Endodermal cell (in vitro differentiated cells): Measurements from ENCODE around the gene TCP11. TPM values are rescaled to one million over a fixed set of nuclear protein-coding genes. Genes with fewer than 3 reads are reported as not detected.

ENCODE experiments used
- DNase-seq: peaks from one replicate; pipeline ENCODE4 v3.0.0-alpha.2; 2017
- H3K27ac ChIP-seq: 2 replicates; pipeline ENCODE4 v1.5.1; 2013; ENCODE audit warnings: mild to moderate bottlenecking, low read depth, low read length, moderate library complexity
- H3K27me3 ChIP-seq: 2 replicates; pipeline ENCODE4 v1.6.1; 2013; ENCODE audit warnings: mild to moderate bottlenecking, low read length, moderate library complexity; ENCODE audit not compliant: insufficient read depth, control insufficient read depth, poor library complexity, severe bottlenecking
- H3K36me3 ChIP-seq: 2 replicates; pipeline ENCODE4 v1.7.0; 2013; ENCODE audit warnings: mild to moderate bottlenecking, low read length, moderate library complexity; ENCODE audit not compliant: control insufficient read depth, insufficient read depth
- H3K4me1 ChIP-seq: one replicate; pipeline ENCODE4 v1.7.0; 2013; ENCODE audit warnings: low read length; ENCODE audit not compliant: control insufficient read depth, insufficient read depth
- H3K4me3 ChIP-seq: 2 replicates; pipeline ENCODE4 v1.5.1; 2013; ENCODE audit warnings: mild to moderate bottlenecking, low read length, moderate library complexity
- H3K9ac ChIP-seq: 2 replicates; pipeline ENCODE4 v1.6.1; 2013; ENCODE audit warnings: mild to moderate bottlenecking, low read length, moderate library complexity; ENCODE audit not compliant: poor library complexity, severe bottlenecking; ENCODE audit errors: extremely low read depth
- H3K9me3 ChIP-seq: 2 replicates; pipeline ENCODE4 v1.6.1; 2013; ENCODE audit warnings: mild to moderate bottlenecking, low read length, moderate library complexity; ENCODE audit not compliant: control insufficient read depth
- H3K27ac Mint-ChIP-seq: 2 replicates; pipeline ENCODE4 v1.8.0; 2020; ENCODE audit warnings: mixed read lengths
- H3K27me3 Mint-ChIP-seq: 2 replicates; pipeline ENCODE4 v1.8.0; 2021; ENCODE audit warnings: mild to moderate bottlenecking, mixed read lengths; ENCODE audit not compliant: insufficient read depth
- H3K36me3 Mint-ChIP-seq: 2 replicates; pipeline ENCODE4 v1.8.0; 2020; ENCODE audit warnings: low read depth, mixed read lengths
- H3K4me1 Mint-ChIP-seq: 2 replicates; pipeline ENCODE4 v1.8.0; 2020; ENCODE audit warnings: mixed read lengths
- H3K4me3 Mint-ChIP-seq: 2 replicates; pipeline ENCODE4 v1.8.0; 2020; ENCODE audit warnings: mild to moderate bottlenecking, moderate library complexity, mixed read lengths
- H3K9me3 Mint-ChIP-seq: 2 replicates; pipeline ENCODE4 v1.8.0; 2020; ENCODE audit warnings: mild to moderate bottlenecking, mixed read lengths
- WGBS, 2 experiments: methylation state at CpG; one replicate each; pipeline versions ENCODE4 v1.1.5 to v1.1.7; 2013; ENCODE audit warnings: missing lambda C conversion rate in 2 of 2, mixed read lengths in 1 of 2; ENCODE audit not compliant: insufficient coverage in 1 of 2, insufficient read length in 1 of 2; 5-methylcytosine and 5-hydroxymethylcytosine counted together
- total RNA-seq, 2 donors: library from RNA; stranded (reverse); fragmentation: NEBNext Ultra II Directional in 1 of 2; extraction: Animal tissue kit (Norgen Biotek cat#: 25700) in 1 of 2; gene quantifications; 2 replicates in 1 of 2; 3 replicates in 1 of 2; pipeline ENCODE4 v1.2.1, GENCODE V29; 2021
- TF ChIP-seq, protein P1 (sequence below): fragments of 200-600 bp; sonication (generic); conservative IDR thresholded peaks from 2 replicates; pipeline ENCODE4 v1.5.0; 2021; ENCODE audit warnings: antibody characterized with exemption, mild to moderate bottlenecking

Gene TCP11
- total RNA-seq, 2 donors from 2014 or later, result not detected

- Mint-ChIP-seq H3K4me3 (no peak overlapping the region), H3K4me1 (peaks cover 19% of the 10 kb centered on the region), H3K27ac (peak overlapping the region; percentile 48), H3K36me3 (peaks cover 50% of the 10 kb centered on the region), H3K27me3 (no peaks in the 10 kb centered on the region), H3K9me3 (no peaks in the 10 kb centered on the region)
- no peaks in the 10 kb centered on the region for H3K27me3 ChIP-seq
- peaks cover 15% of the 10 kb centered on the region for H3K4me1 ChIP-seq
- no peaks in the 10 kb centered on the region for H3K9me3 ChIP-seq
- WGBS, 2 experiments, result 93 to 95% methylated on average over 23 to 30 of the region's 30 CpGs
- no peak overlapping the region for H3K9ac ChIP-seq
- DNase-seq, result peak; percentile 36
- no peak overlapping the region for H3K4me3 ChIP-seq
- peaks cover 49% of the 10 kb centered on the region for H3K36me3 ChIP-seq
- TF ChIP-seq, protein P1, sequence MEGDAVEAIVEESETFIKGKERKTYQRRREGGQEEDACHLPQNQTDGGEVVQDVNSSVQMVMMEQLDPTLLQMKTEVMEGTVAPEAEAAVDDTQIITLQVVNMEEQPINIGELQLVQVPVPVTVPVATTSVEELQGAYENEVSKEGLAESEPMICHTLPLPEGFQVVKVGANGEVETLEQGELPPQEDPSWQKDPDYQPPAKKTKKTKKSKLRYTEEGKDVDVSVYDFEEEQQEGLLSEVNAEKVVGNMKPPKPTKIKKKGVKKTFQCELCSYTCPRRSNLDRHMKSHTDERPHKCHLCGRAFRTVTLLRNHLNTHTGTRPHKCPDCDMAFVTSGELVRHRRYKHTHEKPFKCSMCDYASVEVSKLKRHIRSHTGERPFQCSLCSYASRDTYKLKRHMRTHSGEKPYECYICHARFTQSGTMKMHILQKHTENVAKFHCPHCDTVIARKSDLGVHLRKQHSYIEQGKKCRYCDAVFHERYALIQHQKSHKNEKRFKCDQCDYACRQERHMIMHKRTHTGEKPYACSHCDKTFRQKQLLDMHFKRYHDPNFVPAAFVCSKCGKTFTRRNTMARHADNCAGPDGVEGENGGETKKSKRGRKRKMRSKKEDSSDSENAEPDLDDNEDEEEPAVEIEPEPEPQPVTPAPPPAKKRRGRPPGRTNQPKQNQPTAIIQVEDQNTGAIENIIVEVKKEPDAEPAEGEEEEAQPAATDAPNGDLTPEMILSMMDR, result no peak
- no peak overlapping the region for H3K27ac ChIP-seq
Observed at GRCh38 chr6:35085359-35086281, 55.5 kb downstream of the TCP11 start.

DNA sequence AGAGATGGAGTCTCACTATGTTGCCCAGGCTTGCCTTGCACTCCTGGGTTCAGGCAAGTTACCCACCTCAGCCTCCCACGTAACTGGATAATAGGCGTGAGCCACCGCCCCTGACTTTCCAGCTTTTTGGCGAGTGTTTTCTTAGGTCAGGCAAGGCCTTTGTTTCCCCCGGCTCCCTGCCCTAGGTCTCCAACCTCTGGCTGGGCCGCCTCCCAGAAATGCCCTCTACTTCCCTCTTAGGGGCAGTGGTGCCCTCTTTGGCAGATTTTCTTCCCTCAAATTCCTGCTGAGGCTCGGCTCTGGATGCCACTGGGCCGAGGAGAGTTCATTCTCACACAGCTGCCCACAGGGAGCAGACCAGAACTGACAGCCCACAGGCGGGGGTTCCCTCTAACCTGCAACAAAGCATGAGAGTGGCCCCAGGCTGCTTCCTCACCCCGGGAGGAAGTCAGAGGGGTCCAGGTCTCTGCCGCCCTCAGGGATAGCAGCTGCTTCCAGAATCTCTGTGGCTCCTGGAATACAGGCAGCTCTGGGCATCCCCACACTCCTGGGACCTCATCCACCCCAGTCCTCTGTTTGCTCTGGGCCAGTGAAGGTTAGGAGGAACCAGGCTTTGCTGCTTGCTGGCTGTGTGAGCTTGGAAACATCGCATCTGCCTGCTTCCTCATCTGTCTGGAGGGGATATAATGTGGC, 56.5 kb downstream of the TCP11 start:
- H3K27ac Mint-ChIP-seq, result no peak overlapping the region
- H3K27ac ChIP-seq, result no peak overlapping the region
- TF ChIP-seq, protein P1, result no peak
- DNase-seq, result peak; percentile 30
- peaks cover 42% of the 10 kb centered on the region for H3K36me3 ChIP-seq
- 92 to 93% methylated on average over 8 to 12 of the region's 12 CpGs for WGBS, 2 experiments
- peaks cover 53% of the 10 kb centered on the region for H3K36me3 Mint-ChIP-seq
- no peak overlapping the region for H3K9ac ChIP-seq
- no peaks in the 10 kb centered on the region for H3K9me3 ChIP-seq
- peaks cover 24% of the 10 kb centered on the region for H3K4me1 Mint-ChIP-seq
- no peak overlapping the region for H3K4me3 ChIP-seq
- no peaks in the 10 kb centered on the region for H3K27me3 Mint-ChIP-seq
- H3K9me3 Mint-ChIP-seq, result no peaks in the 10 kb centered on the region
- peaks cover 15% of the 10 kb centered on the region for H3K4me1 ChIP-seq
- H3K4me3 Mint-ChIP-seq, result no peak overlapping the region
- H3K27me3 ChIP-seq, result no peaks in the 10 kb centered on the region

DNA sequence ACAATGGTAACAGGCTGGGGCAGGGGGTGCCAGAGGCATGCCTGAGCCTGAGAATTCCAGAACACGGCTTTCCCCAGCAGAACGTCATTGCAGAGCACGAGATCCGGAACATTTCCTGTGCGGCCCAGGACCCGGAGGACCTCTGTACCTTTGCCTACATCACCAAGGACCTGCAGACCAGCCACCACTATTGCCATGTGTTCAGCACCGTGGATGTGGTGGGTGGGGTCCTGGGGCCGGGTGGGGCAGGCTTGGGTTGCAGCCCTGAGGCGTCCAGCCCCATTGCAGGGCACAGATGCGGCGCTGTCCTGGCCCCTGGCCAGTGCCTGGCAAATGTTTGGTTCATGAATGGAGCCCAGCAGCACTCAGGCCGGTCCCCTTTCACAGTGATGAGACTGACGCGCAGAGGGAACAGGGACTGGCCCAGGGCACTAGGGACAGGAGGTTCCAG, 57.1 kb downstream of the TCP11 start:
- 95 to 100% methylated on average over 5 to 14 of the region's 14 CpGs for WGBS, 2 experiments
- H3K27ac Mint-ChIP-seq, result no peak overlapping the region
- TF ChIP-seq, protein P1, result no peak
- H3K9ac ChIP-seq, result no peak overlapping the region
- peak; percentile 35 for DNase-seq
- no peak overlapping the region for H3K27ac ChIP-seq
- H3K27me3 Mint-ChIP-seq, result no peaks in the 10 kb centered on the region
- H3K4me1 ChIP-seq, result peaks cover 15% of the 10 kb centered on the region
- H3K9me3 ChIP-seq, result no peaks in the 10 kb centered on the region
- H3K9me3 Mint-ChIP-seq, result no peaks in the 10 kb centered on the region
- no peak overlapping the region for H3K4me3 Mint-ChIP-seq
- H3K4me3 ChIP-seq, result no peak overlapping the region
- peaks cover 24% of the 10 kb centered on the region for H3K4me1 Mint-ChIP-seq
- peaks cover 56% of the 10 kb centered on the region for H3K36me3 Mint-ChIP-seq
- H3K36me3 ChIP-seq, result peaks cover 37% of the 10 kb centered on the region
- H3K27me3 ChIP-seq, result no peaks in the 10 kb centered on the region
